GM21381 (cell line): Measurements from ENCODE around the gene PPP2R2C.

Source experiments
- ATAC-seq: cut with Tn5 transposase; IDR thresholded peaks from one replicate; pipeline ENCODE4 v1.9.1; 2021; ENCODE audit warnings: mild to moderate bottlenecking, moderate library complexity; ENCODE audit not compliant: unreplicated experiment

PPP2R2C gene

DNA sequence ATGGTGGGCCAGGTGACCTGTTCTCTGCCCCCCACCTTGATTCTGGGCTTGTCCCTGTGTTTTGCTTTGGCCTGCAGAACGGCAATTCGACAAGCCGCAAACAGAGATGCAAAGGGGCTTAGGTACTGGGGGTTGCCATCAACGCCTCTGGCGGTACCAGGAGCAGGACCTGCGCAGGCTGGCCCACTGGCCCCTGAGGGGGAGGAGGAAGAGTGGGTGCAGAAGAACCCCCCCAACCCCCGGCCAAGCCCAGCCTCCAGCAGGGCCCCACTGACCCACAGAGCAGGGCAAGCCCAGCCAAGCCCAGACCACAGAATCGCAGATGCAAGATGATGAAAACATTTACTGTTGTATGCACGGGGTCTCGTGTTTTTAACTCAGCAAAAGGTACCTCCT lies 89.4 kb downstream of the PPP2R2C start:
- no peak for ATAC-seq

DNA sequence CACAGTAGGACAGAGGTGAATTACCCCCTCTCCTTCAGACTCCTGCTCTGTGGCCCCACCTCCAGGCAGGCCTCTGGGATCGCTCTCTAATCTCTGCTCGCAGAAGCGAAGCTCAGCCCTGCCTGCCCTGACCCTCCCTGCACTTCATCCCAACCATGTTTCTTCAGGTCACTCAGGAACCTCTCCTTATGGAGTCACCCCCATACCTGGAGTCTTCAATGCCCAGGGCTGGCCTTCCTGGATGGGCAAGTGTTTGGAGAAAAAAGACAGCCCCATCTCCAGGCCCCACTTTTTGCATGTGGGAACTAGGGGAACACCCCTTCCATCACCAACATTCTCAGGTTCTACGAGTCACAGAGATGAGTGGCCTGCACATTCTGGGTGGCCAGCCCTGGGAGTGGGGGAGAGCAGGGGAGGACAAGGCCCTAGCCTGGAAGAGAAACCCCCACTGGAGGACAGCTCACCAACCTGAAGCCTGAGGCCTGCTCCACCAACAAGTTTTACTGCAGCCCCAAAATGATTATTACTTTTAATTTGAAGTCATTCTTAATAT lies 90.8 kb downstream of the PPP2R2C start:
- no peak for ATAC-seq

- ATAC-seq, result no peak
These were observed 91.5 kb downstream of the PPP2R2C start for GRCh38 chr4:6380746-6381410.

DNA sequence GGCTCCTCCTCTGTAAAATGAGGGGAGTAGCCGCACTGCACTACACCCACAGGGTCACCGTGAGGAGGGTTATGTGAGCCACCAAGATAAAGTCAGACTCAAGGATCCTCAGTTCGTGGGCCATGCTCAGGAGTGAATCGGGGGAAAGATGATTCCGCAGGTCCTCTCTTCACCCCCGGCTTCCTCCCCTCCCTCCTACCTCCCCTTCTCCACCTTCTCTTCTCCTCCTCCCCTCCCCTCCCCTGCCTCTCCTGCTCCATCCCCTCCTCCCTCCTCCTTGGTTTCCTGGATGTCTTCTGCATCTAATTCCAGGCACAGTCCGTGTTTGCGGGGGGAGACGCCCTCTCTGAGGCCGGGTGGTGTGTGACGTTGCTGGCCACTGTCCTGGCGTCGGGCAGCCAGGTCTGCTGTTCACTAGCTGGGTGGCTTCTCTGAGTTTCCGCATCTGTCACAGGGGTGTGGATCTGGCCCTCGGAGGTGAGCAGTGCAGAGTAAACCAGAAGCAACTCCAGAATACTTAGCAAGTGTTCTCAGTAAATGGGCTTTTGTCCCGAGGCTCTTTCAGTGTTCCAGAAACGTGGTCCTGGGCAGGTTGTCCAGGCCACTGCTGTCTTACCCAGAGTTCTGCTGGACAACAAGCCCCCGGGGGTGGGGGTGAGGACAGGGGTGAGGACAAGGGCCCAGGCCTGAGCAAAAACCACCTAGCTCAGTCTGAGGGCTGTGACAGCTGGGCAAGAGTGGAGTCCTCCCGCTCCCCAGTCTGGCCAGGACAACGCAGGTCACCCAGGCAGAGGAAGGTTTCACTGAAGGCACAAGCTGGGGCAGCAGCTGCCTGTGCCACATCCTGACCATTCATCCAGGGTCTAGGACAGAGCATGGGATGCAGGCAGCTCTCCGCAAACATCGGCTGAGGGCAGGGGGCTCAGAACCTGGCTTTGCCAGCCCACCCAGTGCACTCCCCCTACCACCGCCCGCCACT lies 92.4 kb downstream of the PPP2R2C start:
- ATAC-seq, result no peak

- ATAC-seq, result no peak
These were observed 93.6 kb downstream of the PPP2R2C start for GRCh38 chr4:6378493-6379445.

- ATAC-seq, result no peak
These were observed 94.6 kb downstream of the PPP2R2C start for GRCh38 chr4:6377626-6378492.

DNA sequence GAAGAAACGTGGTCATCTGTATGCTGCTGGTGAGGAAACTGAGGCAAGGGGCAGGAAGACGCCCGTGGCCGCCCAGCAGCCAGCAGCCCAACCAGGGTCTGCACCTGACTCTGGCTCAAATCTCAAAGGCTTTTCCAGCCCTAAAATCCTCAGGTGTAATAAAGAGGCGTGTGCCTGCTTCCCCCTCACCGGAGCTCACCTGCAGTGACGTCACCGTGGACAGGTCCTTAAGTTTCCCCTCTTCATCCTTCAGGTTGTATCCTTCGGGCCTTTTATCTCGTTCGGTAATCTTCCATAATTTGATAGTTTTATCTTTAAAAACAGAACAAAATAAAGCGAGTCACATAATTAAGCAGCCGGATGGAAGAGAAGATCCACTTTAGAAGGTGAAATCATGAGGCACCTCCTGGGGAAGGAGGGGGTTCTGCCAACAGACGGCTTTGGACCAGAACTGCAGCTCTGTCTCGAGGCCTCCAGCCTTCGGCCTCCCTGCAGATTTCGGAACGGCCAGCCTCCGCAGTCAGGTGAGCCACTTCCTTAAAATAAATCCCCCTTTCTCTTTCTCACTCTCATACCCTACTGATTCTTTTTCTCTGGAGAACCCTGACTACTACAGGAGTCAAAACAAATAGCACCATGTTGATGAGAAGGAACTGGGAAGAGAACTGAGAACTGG lies 96.7 kb downstream of the PPP2R2C start:
- no peak for ATAC-seq

DNA sequence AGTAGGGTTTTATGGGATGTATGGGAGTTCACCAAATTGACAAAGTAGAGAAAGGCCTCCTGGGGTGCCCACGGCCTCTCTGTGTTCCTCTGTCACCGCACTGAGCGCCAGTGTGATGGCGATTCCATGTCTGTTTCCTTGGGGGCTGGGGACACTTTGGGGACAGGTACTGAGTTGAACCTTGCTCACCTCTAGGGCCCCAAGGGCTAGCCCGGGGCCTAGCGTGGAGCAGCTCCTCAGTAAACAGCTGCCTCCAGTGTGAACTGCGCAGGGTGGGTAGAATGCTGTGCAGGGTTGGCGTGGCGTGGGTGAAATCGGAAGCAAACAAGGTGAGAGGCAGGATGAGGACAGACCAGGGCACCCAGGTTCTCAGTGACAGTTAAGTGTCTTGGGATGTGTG lies 97.8 kb downstream of the PPP2R2C start:
- no peak for ATAC-seq

- ATAC-seq, result no peak
These were observed 98.6 kb downstream of the PPP2R2C start for GRCh38 chr4:6373541-6374410.

DNA sequence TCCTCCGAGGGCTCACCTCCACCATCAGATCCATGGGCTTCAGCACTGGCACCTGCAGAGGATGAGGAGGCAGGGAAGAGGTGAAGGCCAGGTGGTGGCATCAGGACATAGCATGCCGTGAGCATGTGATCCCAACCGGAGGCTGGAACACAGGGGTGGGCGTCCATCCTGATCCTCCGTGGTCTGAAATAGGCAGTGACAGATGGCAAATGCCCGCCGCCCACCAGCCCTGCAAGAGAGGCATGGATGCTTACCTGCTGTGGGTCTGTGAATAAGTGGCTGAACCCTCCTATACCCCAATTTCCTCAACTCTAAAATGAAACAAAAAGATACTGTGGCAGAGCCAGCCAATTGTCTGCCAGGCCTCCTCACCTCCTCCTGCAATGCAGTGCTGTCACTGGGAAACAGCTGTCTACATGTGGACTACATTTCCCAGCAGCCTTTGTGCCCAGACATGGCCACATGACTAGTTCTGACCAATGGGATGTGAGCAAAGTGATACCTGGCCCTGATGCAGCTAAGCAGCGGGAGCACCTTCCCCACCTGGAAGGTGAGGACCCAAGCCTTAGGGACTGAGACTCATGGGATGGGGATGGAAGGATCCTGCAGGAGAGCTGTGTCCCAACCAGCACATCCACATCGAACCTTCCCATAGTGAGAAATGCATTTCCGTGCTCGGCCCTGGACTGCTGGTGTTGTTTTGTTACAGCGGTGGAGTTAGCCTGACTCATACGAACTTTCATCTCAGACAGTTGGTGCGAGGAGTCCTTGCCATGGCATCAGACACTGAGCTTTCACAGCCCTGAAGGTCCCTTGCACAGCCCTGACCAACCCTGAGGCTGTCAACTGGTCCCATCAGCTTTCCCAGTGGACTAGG lies 99.5 kb downstream of the PPP2R2C start:
- no peak for ATAC-seq

DNA sequence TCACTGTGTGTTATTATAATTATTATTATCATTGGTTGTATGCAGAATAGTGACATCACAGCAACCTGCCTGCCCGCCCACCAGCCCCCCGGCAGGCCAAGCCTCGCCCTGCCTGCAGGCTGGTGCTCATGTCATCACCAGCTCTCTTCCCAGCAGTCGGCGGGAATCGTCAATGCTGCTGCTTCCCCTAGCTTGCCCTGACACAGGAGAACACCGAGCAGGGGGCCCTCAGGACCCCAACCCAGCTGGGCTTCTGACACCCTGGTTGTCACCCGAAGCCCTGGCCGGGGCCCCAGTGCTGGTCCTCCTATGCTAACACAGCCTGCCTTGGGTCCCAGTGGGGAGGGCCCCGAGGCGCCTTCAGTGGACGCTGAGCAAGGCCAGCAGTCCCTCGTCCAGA lies 100.6 kb downstream of the PPP2R2C start:
- no peak for ATAC-seq

DNA sequence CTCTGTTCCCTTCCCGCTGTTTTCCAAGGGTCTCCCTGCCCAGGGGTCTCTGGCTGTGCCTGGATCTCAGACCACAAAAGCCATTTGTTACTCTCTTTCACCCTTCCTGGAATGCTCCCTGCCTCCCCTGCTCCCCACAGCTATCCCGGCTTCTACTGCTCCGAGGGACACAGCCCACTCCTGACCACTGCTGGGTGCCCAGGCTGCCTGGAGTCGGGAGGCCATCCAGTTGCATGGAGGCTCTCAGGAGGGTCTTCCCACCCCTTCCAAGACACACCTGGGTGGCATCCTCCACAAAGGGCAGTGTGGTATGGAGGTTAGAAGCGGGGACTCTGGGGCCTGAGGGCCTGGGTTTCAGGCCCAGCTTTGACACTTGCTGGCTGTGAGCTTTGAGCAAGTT lies 101.1 kb downstream of the PPP2R2C start:
- no peak for ATAC-seq

- ATAC-seq, result no peak
These were observed 102.3 kb downstream of the PPP2R2C start for GRCh38 chr4:6369924-6370645.

- no peak for ATAC-seq
These were observed 102.9 kb downstream of the PPP2R2C start for GRCh38 chr4:6369511-6369910.

DNA sequence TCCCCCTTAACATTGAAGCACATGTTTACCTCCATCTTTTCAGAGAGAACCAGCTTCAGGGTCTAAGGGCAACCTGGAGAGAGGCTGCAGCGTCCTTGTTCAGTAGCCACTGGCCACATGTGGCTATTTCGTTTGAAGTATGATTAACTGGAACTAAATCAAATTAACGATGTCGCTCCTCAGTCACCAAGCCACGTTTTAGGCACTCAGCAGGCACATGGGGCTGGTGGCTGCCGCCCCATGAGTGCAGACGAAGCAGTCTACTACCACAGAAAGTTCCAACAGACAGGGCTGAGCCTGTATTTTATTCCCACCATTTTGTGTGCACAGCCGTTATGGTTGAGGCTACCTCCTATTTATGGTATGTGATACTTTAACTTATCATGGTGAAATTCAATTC lies 103.4 kb downstream of the PPP2R2C start:
- ATAC-seq, result no peak

GRCh38 chr4:6368601-6369000 lies 103.8 kb downstream of the PPP2R2C start:
- ATAC-seq, result no peak

DNA sequence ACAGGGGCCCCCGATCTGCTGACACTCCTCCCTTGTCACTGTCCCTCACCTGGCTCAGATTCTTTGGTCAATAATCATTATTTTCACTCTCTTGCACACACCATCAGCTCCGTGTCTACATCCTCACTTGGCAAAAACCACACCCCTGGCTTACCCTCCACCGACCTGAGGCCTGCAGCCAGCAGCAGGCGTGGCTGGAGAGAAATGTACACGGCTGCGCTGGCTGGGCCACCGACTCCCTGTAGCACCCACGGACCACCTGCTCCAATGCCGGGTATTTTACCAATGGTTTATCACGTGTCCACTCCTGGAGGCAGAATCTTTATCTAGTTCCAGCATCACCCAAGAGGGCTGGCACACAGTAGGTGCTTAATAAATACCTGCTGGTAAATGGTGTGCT lies 104.3 kb downstream of the PPP2R2C start:
- no peak for ATAC-seq
